Fibroblast of mammary gland (primary cell): Measurements from ENCODE around the gene IMPG2.

Experiments used
- DNase-seq: peaks from one replicate; pipeline ENCODE4 v3.0.0-alpha.2; 2010; ENCODE audit warnings: low read depth
- H3K4me3 ChIP-seq: 2 replicates; pipeline ENCODE4 v1.5.1; 2011; ENCODE audit warnings: low read depth, mild to moderate bottlenecking, low read length, moderate library complexity; ENCODE audit not compliant: control insufficient read depth
- CTCF ChIP-seq: conservative IDR thresholded peaks from 2 replicates; pipeline ENCODE4 v1.5.1; 2011; ENCODE audit warnings: low read depth, low read length, inconsistent platforms; ENCODE audit not compliant: control insufficient read depth, insufficient read depth

IMPG2 gene

GRCh38 chr3:101229681-101230080, 90.7 kb downstream of the IMPG2 start:
- TF ChIP-seq CTCF, result peak; percentile 2
- no peak for DNase-seq
- H3K4me3 ChIP-seq, result no peak overlapping the region

- TF ChIP-seq CTCF, result no peak
- H3K4me3 ChIP-seq, result no peak overlapping the region
- no peak for DNase-seq
These were observed 91.9 kb downstream of the IMPG2 start for GRCh38 chr3:101228441-101228840.

- DNase-seq, result no peak
- H3K4me3 ChIP-seq, result no peak overlapping the region
- no peak for TF ChIP-seq CTCF
These were observed 95.6 kb downstream of the IMPG2 start for GRCh38 chr3:101224739-101225138.

- no peak for TF ChIP-seq CTCF
- DNase-seq, result peak; percentile 22
- H3K4me3 ChIP-seq, result no peak overlapping the region
These were observed 97.4 kb downstream of the IMPG2 start for GRCh38 chr3:101223016-101223415.

- no peak overlapping the region for H3K4me3 ChIP-seq
- no peak for DNase-seq
- TF ChIP-seq CTCF, result no peak
These were observed 100.4 kb downstream of the IMPG2 start for GRCh38 chr3:101219842-101220560.

- H3K4me3 ChIP-seq, result no peak overlapping the region
- TF ChIP-seq CTCF, result no peak
- DNase-seq, result no peak
These were observed 102.7 kb downstream of the IMPG2 start for GRCh38 chr3:101217472-101218245.
